Measurements from ENCODE around the gene AMER2. TPM values are rescaled to one million over a fixed set of nuclear protein-coding genes. Genes with fewer than 3 reads are reported as not detected.

The AMER2 gene
- total RNA-seq, 2 donors from 2014 or later, result not detected

DNA sequence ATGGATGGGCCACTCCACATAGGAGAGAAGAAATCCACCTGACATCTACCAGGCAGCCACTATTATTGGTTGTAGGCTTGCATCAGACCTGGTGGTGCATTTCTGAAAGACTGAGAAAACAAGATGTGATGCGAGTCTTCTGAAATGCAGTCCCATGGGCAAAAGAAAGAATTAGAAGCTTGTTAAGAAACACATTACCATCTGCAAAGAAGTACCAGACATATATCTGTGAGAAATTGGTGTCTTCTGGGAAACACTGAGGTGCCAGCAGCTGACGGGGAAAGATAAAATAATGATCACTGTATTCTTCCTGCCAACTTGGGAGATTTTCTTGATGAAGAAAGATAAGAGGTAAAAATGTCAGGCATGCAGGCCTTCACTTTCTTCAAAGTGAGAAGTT lies 14.4 kb downstream of the AMER2 start:
- H3K4me3 ChIP-seq, result no peak overlapping the region
- H3K36me3 ChIP-seq, result no peaks in the 10 kb centered on the region
- no peak for TF ChIP-seq CTCF (IDR thresholded peaks at IDR 0.05)
- DNase-seq (ENCODE audit: low spot score) (no peak), ATAC-seq (ENCODE audit: insufficient number of reproducible peaks, low FRiP score, low read depth) (no peak)
- no peaks in the 10 kb centered on the region for H3K27me3 ChIP-seq (replicated peaks; ENCODE audit: insufficient read depth)
- H3K4me1 ChIP-seq (ENCODE audit: control insufficient read depth in 1 of 2, low read depth in 2 of 2), result no peaks in the 10 kb centered on the region
- no peaks in the 10 kb centered on the region for H3K9me3 ChIP-seq
- H3K27ac ChIP-seq, result no peak overlapping the region

- DNase-seq (ENCODE audit: low spot score), result no peak
- Histone ChIP-seq H3K4me3 (no peak overlapping the region), H3K27me3 (replicated peaks; ENCODE audit: insufficient read depth) (no peaks in the 10 kb centered on the region), H3K4me1 (ENCODE audit: control insufficient read depth in 1 of 2, low read depth in 2 of 2) (no peaks in the 10 kb centered on the region), H3K9me3 (no peaks in the 10 kb centered on the region), H3K36me3 (no peaks in the 10 kb centered on the region), H3K27ac (no peak overlapping the region)
- no peak for TF ChIP-seq CTCF (IDR thresholded peaks at IDR 0.05)
- ATAC-seq (ENCODE audit: insufficient number of reproducible peaks, low FRiP score, low read depth), result no peak
These were observed 18.4 kb downstream of the AMER2 start for GRCh38 chr13:25153736-25154135.

DNA sequence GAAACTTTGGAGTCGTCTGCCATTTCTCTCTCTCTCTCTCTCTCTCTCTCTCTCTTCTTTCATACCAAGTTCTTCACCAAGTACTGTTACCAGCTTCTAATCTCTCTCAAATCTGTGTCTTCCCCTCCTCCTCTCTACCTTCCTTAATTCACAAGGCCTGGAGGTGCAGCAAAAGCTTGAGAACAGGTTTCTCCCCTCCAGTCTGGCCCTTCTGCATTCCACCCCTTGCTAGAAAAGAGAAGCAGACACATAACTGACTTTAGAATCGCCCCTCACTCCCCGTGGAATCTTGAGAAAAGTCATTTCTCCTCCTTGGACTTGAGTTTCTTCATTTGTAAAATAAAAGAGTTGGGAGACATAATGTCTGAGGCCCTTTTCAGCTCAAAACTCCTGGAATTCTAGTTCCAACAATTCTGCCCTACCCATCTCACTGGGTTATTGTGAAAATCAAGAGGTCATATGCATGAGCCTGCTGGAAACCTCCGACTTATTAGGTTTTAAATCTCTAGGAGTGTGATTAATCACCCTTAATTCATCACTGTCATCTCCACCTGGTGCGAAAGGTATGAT lies 20.4 kb downstream of the AMER2 start:
- no peaks in the 10 kb centered on the region for H3K36me3 ChIP-seq
- H3K4me3 ChIP-seq, result no peak overlapping the region
- H3K27me3 ChIP-seq (replicated peaks; ENCODE audit: insufficient read depth), result no peaks in the 10 kb centered on the region
- ATAC-seq (ENCODE audit: insufficient number of reproducible peaks, low FRiP score, low read depth) (no peak), DNase-seq (ENCODE audit: low spot score) (no peak)
- no peaks in the 10 kb centered on the region for H3K9me3 ChIP-seq
- no peak overlapping the region for H3K27ac ChIP-seq
- H3K4me1 ChIP-seq (ENCODE audit: control insufficient read depth in 1 of 2, low read depth in 2 of 2), result no peaks in the 10 kb centered on the region
- no peak for TF ChIP-seq CTCF (IDR thresholded peaks at IDR 0.05)

DNA sequence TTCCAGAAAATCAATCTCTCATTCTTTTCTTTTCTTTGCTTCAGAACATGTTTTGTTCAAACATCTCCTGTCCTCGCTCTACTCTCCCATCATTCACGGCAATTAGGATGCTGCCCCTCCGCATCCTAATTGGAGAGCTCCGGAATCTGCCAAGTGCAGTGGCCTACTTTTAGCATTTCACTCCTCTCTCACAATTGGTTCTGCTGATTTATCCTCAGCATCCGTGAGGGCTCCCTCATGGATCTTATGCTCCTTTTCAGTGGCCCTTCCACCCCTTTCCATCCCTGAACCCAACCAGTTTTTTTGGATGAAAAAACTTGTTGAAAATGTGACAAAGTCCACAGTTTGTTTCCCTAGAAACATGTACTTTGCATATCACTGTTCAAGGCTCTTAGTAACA lies 22.4 kb downstream of the AMER2 start:
- H3K27me3 ChIP-seq (replicated peaks; ENCODE audit: insufficient read depth), result no peaks in the 10 kb centered on the region
- H3K36me3 ChIP-seq, result no peaks in the 10 kb centered on the region

GRCh38 chr13:25148402-25148771 lies 23.7 kb downstream of the AMER2 start:
- Histone ChIP-seq H3K9me3 (no peaks in the 10 kb centered on the region), H3K27me3 (replicated peaks; ENCODE audit: insufficient read depth) (no peaks in the 10 kb centered on the region), H3K4me1 (ENCODE audit: control insufficient read depth in 1 of 2, low read depth in 2 of 2) (no peaks in the 10 kb centered on the region), H3K4me3 (no peak overlapping the region), H3K36me3 (no peaks in the 10 kb centered on the region), H3K27ac (no peak overlapping the region)
- TF ChIP-seq CTCF (IDR thresholded peaks at IDR 0.05), result no peak
- no peak for ATAC-seq (ENCODE audit: insufficient number of reproducible peaks, low FRiP score, low read depth)
- no peak for DNase-seq (ENCODE audit: low spot score)

More for the DNA sequence above, 22.4 kb downstream of the AMER2 start:
- Histone ChIP-seq H3K9me3 (no peaks in the 10 kb centered on the region), H3K27ac (no peak overlapping the region), H3K4me1 (ENCODE audit: control insufficient read depth in 1 of 2, low read depth in 2 of 2) (no peaks in the 10 kb centered on the region), H3K4me3 (no peak overlapping the region)
- no peak for TF ChIP-seq CTCF (IDR thresholded peaks at IDR 0.05)
- no peak for ATAC-seq (ENCODE audit: insufficient number of reproducible peaks, low FRiP score, low read depth)
- DNase-seq (ENCODE audit: low spot score), result no peak

Measured in thoracic aorta (tissue), 2 donors.